ENCODE results near the gene DDX1. TPM values are rescaled to one million over a fixed set of nuclear protein-coding genes. Genes with fewer than 3 reads are reported as not detected.
A peak's percentile ranks its signal among the peaks of the same experiment; 100 is the strongest.

The DDX1 gene
- total RNA-seq, 1 donor from 2014 or later = 103 TPM

DNA sequence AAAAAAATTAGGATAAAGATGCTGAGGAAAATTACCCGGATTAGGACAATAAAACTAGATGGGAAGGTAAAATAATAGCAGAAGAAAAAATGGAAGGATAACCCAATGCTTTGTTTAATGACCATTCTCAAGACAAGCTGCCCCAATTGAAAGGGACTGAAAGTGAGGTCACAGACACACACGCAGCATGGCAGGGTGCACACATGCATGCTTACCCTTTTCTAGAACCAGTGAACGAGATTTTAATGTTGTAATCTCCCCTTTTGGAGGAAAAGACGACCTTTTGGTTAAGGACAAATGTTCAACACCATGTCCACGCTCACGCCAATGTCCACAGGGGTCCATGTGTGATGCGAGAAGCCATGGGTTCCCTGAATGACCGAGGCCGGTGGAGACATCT lies 70.9 kb downstream of the DDX1 start:
- H3K27ac ChIP-seq = no peak overlapping the region
- no peak overlapping the region for H2AFZ ChIP-seq (replicated peaks)
- no peak overlapping the region for H3K4me3 Mint-ChIP-seq
- peaks cover 8% of the 10 kb centered on the region for H3K4me1 Mint-ChIP-seq
- H3K27ac Mint-ChIP-seq = no peak overlapping the region
- TF ChIP-seq EZH2 (IDR thresholded peaks at IDR 0.05) = no peak
- TF ChIP-seq EZH2phosphoT487 (IDR thresholded peaks at IDR 0.05) = no peak
- TF ChIP-seq CTCF (IDR thresholded peaks at IDR 0.05) = no peak
- H3K9me3 ChIP-seq (ENCODE audit: low read depth) = no peaks in the 10 kb centered on the region
- no peaks in the 10 kb centered on the region for H3K36me3 ChIP-seq
- H3K9ac ChIP-seq = no peak overlapping the region
- no peaks in the 10 kb centered on the region for H3K79me2 ChIP-seq (ENCODE audit: low read depth)
- no peak for DNase-seq (ENCODE audit: low spot score)
- H3K4me2 ChIP-seq = no peak overlapping the region
- H3K27me3 ChIP-seq = no peaks in the 10 kb centered on the region
- peaks cover under 1% of the 10 kb centered on the region for H3K4me1 ChIP-seq
- H3K4me3 ChIP-seq = no peak overlapping the region
- no peaks in the 10 kb centered on the region for H3K36me3 Mint-ChIP-seq
- H3F3A ChIP-seq (ENCODE audit: low read depth) = no peaks in the 10 kb centered on the region
- H3K9me3 Mint-ChIP-seq = peaks cover 20% of the 10 kb centered on the region
- no peaks in the 10 kb centered on the region for H4K20me1 ChIP-seq (ENCODE audit: low read depth)
- peaks cover 12% of the 10 kb centered on the region for H3K27me3 Mint-ChIP-seq (ENCODE audit: insufficient read depth, low read depth)

DNA sequence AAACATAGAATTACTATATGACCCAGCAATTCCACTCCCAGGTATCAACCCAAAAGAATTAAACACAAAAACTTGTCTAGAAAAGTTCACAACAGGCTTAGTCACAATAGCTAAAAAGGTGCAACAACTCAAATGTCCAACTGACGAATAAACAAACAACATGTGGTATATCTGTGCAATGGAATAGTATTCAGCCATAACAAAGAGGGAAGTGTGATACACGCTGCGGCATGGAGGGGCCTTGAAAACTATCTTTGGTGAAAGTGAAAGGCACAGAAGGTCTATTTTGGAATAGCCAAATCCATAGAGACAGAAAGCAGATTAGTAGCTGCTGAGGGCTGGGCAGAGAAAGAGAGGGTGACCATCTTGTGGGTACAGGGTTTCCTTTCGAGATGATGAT lies 72.1 kb downstream of the DDX1 start:
- no peaks in the 10 kb centered on the region for H3K36me3 Mint-ChIP-seq
- Histone ChIP-seq H3K36me3 (no peaks in the 10 kb centered on the region), H3K4me3 (no peak overlapping the region), H2AFZ (replicated peaks) (no peak overlapping the region), H3K9ac (no peak overlapping the region), H3K27me3 (no peaks in the 10 kb centered on the region), H4K20me1 (ENCODE audit: low read depth) (no peaks in the 10 kb centered on the region), H3K79me2 (ENCODE audit: low read depth) (no peaks in the 10 kb centered on the region), H3K27ac (no peak overlapping the region), H3K4me2 (no peak overlapping the region), H3K9me3 (ENCODE audit: low read depth) (no peaks in the 10 kb centered on the region), H3F3A (ENCODE audit: low read depth) (no peaks in the 10 kb centered on the region), H3K4me1 (peaks cover 13% of the 10 kb centered on the region)
- DNase-seq (ENCODE audit: low spot score) = no peak
- no peak overlapping the region for H3K27ac Mint-ChIP-seq
- H3K4me1 Mint-ChIP-seq = peaks cover 18% of the 10 kb centered on the region
- TF ChIP-seq CTCF (IDR thresholded peaks at IDR 0.05) (no peak), EZH2phosphoT487 (IDR thresholded peaks at IDR 0.05) (no peak), EZH2 (IDR thresholded peaks at IDR 0.05) (no peak)
- peaks cover 11% of the 10 kb centered on the region for H3K9me3 Mint-ChIP-seq
- H3K4me3 Mint-ChIP-seq = peak overlapping the region; percentile 5
- H3K27me3 Mint-ChIP-seq (ENCODE audit: insufficient read depth, low read depth) = peaks cover 11% of the 10 kb centered on the region

GRCh38 chr2:15664273-15665066 lies 72.8 kb downstream of the DDX1 start:
- Mint-ChIP-seq H3K4me3 (no peak overlapping the region), H3K27ac (no peak overlapping the region), H3K4me1 (peaks cover 23% of the 10 kb centered on the region), H3K27me3 (ENCODE audit: insufficient read depth, low read depth) (peaks cover 14% of the 10 kb centered on the region), H3K36me3 (no peaks in the 10 kb centered on the region), H3K9me3 (peaks cover 6% of the 10 kb centered on the region)
- no peak overlapping the region for H2AFZ ChIP-seq (replicated peaks)
- H3F3A ChIP-seq (ENCODE audit: low read depth) = no peaks in the 10 kb centered on the region
- no peak for DNase-seq (ENCODE audit: low spot score)
- H3K4me3 ChIP-seq = no peak overlapping the region
- H3K9ac ChIP-seq = no peak overlapping the region
- H3K27me3 ChIP-seq = no peaks in the 10 kb centered on the region
- H3K4me2 ChIP-seq = no peak overlapping the region
- H3K36me3 ChIP-seq = no peaks in the 10 kb centered on the region
- TF ChIP-seq EZH2phosphoT487 (IDR thresholded peaks at IDR 0.05) (no peak), EZH2 (IDR thresholded peaks at IDR 0.05) (no peak), CTCF (IDR thresholded peaks at IDR 0.05) (no peak)
- no peak overlapping the region for H3K27ac ChIP-seq
- no peaks in the 10 kb centered on the region for H4K20me1 ChIP-seq (ENCODE audit: low read depth)
- no peaks in the 10 kb centered on the region for H3K79me2 ChIP-seq (ENCODE audit: low read depth)
- peaks cover 14% of the 10 kb centered on the region for H3K4me1 ChIP-seq
- H3K9me3 ChIP-seq (ENCODE audit: low read depth) = no peaks in the 10 kb centered on the region

All from neural progenitor cell (in vitro differentiated cells).